Measurements from ENCODE around the gene HNF4A. TPM values are rescaled to one million over a fixed set of nuclear protein-coding genes. Genes with fewer than 3 reads are reported as not detected.

Gene HNF4A
- total RNA-seq, 2 donors from 2014 or later, result 0.78 TPM; not detected in 1

GRCh38 chr20:44414808-44415207, 59.3 kb downstream of the HNF4A start:
- H3K27me3 ChIP-seq (replicated peaks; ENCODE audit: insufficient read depth), result no peaks in the 10 kb centered on the region
- no peaks in the 10 kb centered on the region for H3K9me3 ChIP-seq
- H3K27ac ChIP-seq, result no peak overlapping the region
- DNase-seq (ENCODE audit: low spot score), result no peak
- H3K4me3 ChIP-seq, result no peak overlapping the region
- no peaks in the 10 kb centered on the region for H3K4me1 ChIP-seq (ENCODE audit: control insufficient read depth in 1 of 2, low read depth in 2 of 2)
- no peak for ATAC-seq (ENCODE audit: insufficient number of reproducible peaks, low FRiP score, low read depth)
- TF ChIP-seq CTCF (IDR thresholded peaks at IDR 0.05), result no peak
- no peaks in the 10 kb centered on the region for H3K36me3 ChIP-seq

- Histone ChIP-seq H3K4me3 (no peak overlapping the region), H3K9me3 (no peaks in the 10 kb centered on the region), H3K27me3 (replicated peaks; ENCODE audit: insufficient read depth) (no peaks in the 10 kb centered on the region), H3K36me3 (no peaks in the 10 kb centered on the region), H3K4me1 (ENCODE audit: control insufficient read depth in 1 of 2, low read depth in 2 of 2) (no peaks in the 10 kb centered on the region), H3K27ac (no peak overlapping the region)
- no peak for TF ChIP-seq CTCF (IDR thresholded peaks at IDR 0.05)
- ATAC-seq (ENCODE audit: insufficient number of reproducible peaks, low FRiP score, low read depth), result no peak
- DNase-seq (ENCODE audit: low spot score), result no peak
Measured at GRCh38 chr20:44415833-44416715, 60.6 kb downstream of the HNF4A start.

GRCh38 chr20:44418069-44418905, 62.8 kb downstream of the HNF4A start:
- Histone ChIP-seq H3K27ac (no peak overlapping the region), H3K27me3 (replicated peaks; ENCODE audit: insufficient read depth) (no peaks in the 10 kb centered on the region), H3K36me3 (no peaks in the 10 kb centered on the region), H3K4me1 (ENCODE audit: control insufficient read depth in 1 of 2, low read depth in 2 of 2) (no peaks in the 10 kb centered on the region), H3K4me3 (no peak overlapping the region), H3K9me3 (no peaks in the 10 kb centered on the region)
- ATAC-seq (ENCODE audit: insufficient number of reproducible peaks, low FRiP score, low read depth) (no peak), DNase-seq (ENCODE audit: low spot score) (no peak)
- TF ChIP-seq CTCF (IDR thresholded peaks at IDR 0.05), result no peak

- ATAC-seq (ENCODE audit: insufficient number of reproducible peaks, low FRiP score, low read depth), result no peak
- no peaks in the 10 kb centered on the region for H3K4me1 ChIP-seq (ENCODE audit: control insufficient read depth in 1 of 2, low read depth in 2 of 2)
- no peaks in the 10 kb centered on the region for H3K27me3 ChIP-seq (replicated peaks; ENCODE audit: insufficient read depth)
- no peaks in the 10 kb centered on the region for H3K9me3 ChIP-seq
- H3K36me3 ChIP-seq, result no peaks in the 10 kb centered on the region
- no peak for TF ChIP-seq CTCF (IDR thresholded peaks at IDR 0.05)
- no peak overlapping the region for H3K27ac ChIP-seq
- H3K4me3 ChIP-seq, result no peak overlapping the region
- DNase-seq (ENCODE audit: low spot score), result no peak
Measured at GRCh38 chr20:44419131-44419844, 63.8 kb downstream of the HNF4A start.

GRCh38 chr20:44420497-44420896, 65.0 kb downstream of the HNF4A start:
- H3K36me3 ChIP-seq, result no peaks in the 10 kb centered on the region
- no peak overlapping the region for H3K27ac ChIP-seq
- DNase-seq (ENCODE audit: low spot score), result no peak
- no peaks in the 10 kb centered on the region for H3K27me3 ChIP-seq (replicated peaks; ENCODE audit: insufficient read depth)
- no peak overlapping the region for H3K4me3 ChIP-seq
- no peaks in the 10 kb centered on the region for H3K4me1 ChIP-seq (ENCODE audit: control insufficient read depth in 1 of 2, low read depth in 2 of 2)
- ATAC-seq (ENCODE audit: insufficient number of reproducible peaks, low FRiP score, low read depth), result no peak
- no peaks in the 10 kb centered on the region for H3K9me3 ChIP-seq
- no peak for TF ChIP-seq CTCF (IDR thresholded peaks at IDR 0.05)
